K562 (cell line): ENCODE measurements around the gene ARHGAP28. TPM values are rescaled to one million over a fixed set of nuclear protein-coding genes. Genes with fewer than 3 reads are reported as not detected.

ENCODE experiments used
- ATAC-seq: fragments of 200-7000 bp; cut with Tn5 transposase; 3 replicates; pipeline ENCODE4 v1.9.1; 2020; ENCODE audit warnings: moderate library complexity
- BruUV-seq: library from RNA; stranded (reverse); fragments of 400-500 nt; replicated peaks from 2 replicates; lab custom pipeline; 2021; lab: Mats Ljungman, UMichigan
- CTCF ChIA-PET: fragments of 300-600 bp; formaldehyde crosslinking; extraction: SDS; loops from one replicate; lab custom pipeline; 2021; ENCODE audit warnings: low intra/inter-chr PET ratio; lab: Yijun Ruan, JAX
- POLR2A ChIA-PET: fragments of 300-600, 350-650 bp; sonication (Branson Sonifier 250); formaldehyde crosslinking; extraction: SDS; loops from one replicate; lab custom pipeline; 2021; ENCODE audit warnings: antibody characterized with exemption, inconsistent platforms; lab: Yijun Ruan, JAX
- DNase-seq, 4 experiments: peaks; one replicate each; pipeline versions ENCODE4 v3.0.0 to v3.0.0-alpha.2; 2011 to 2018; ENCODE audit warnings: low spot score in 3 of 4, mixed read lengths in 3 of 4; ENCODE audit errors: extremely low read depth in 1 of 4
- FAIRE-seq: peaks from 2 replicates; lab custom pipeline; 2011; peaks lifted over from hg19 to GRCh38; lab: Jason Lieb, UNC
- H2AFZ ChIP-seq: 2 replicates; pipeline ENCODE4 v1.6.0; 2011; ENCODE audit warnings: low read depth, low read length, control low read depth, inconsistent platforms
- H3K27ac ChIP-seq: fragments of 200-600 bp; 3 replicates; pipeline ENCODE4 v1.8.0; 2011; ENCODE audit warnings: low read depth, mild to moderate bottlenecking, control low read depth, inconsistent platforms, low read length, moderate library complexity, mixed read lengths; ENCODE audit errors: extremely low read depth
- H3K27me3 ChIP-seq, 2 experiments: fragments of 300-600 bp in 1 of 2; 2 replicates in 1 of 2; 3 replicates in 1 of 2; pipeline versions ENCODE4 v1.6.0 to v1.8.0; 2011; ENCODE audit warnings: inconsistent platforms in 2 of 2, low read length in 2 of 2, mild to moderate bottlenecking in 1 of 2, mixed read lengths in 1 of 2, moderate library complexity in 1 of 2; ENCODE audit not compliant: control insufficient read depth in 2 of 2, insufficient read depth in 2 of 2
- H3K36me3 ChIP-seq: fragments of 300-600 bp; 3 replicates; pipeline ENCODE4 v1.8.0; 2011; ENCODE audit warnings: mild to moderate bottlenecking, low read length, inconsistent platforms; ENCODE audit not compliant: control insufficient read depth, insufficient read depth
- H3K4me1 ChIP-seq, 2 experiments: fragments of 200-600 bp in 1 of 2; replicated peaks in 1 of 2; 2 replicates in 1 of 2; 3 replicates in 1 of 2; pipeline versions ENCODE4 v1.5.1 to v1.8.0; 2011; ENCODE audit warnings: inconsistent platforms in 2 of 2, low read length in 2 of 2, mild to moderate bottlenecking in 1 of 2, mixed read lengths in 1 of 2, moderate library complexity in 1 of 2; ENCODE audit not compliant: control insufficient read depth in 2 of 2, insufficient read depth in 2 of 2
- H3K4me2 ChIP-seq: 2 replicates; pipeline ENCODE4 v1.6.1; 2011; ENCODE audit warnings: low read length, control low read depth, inconsistent platforms, mixed read lengths; ENCODE audit not compliant: insufficient read depth
- H3K4me3 ChIP-seq: fragments of 200-600 bp; sonication (generic), shearing (Covaris generic); 2 replicates; pipeline ENCODE4 v1.5.1; 2016; ENCODE audit warnings: control low read depth, inconsistent platforms
- H3K79me2 ChIP-seq: fragments of 200-600 bp; 3 replicates; pipeline ENCODE4 v1.8.0; 2011; ENCODE audit warnings: low read length, inconsistent platforms; ENCODE audit not compliant: control insufficient read depth, insufficient read depth
- H3K9ac ChIP-seq, 2 experiments: 2 replicates each; pipeline versions ENCODE4 v1.6.0 to v1.6.1; 2011; ENCODE audit warnings: low read depth in 2 of 2, low read length in 2 of 2, control low read depth in 1 of 2, inconsistent platforms in 1 of 2, mild to moderate bottlenecking in 1 of 2, mixed read lengths in 1 of 2; ENCODE audit not compliant: insufficient read depth in 1 of 2
- H3K9me1 ChIP-seq: one replicate; pipeline ENCODE4 v1.6.0; 2011; ENCODE audit warnings: inconsistent platforms, mild to moderate bottlenecking, low read length, moderate library complexity; ENCODE audit not compliant: control insufficient read depth, insufficient read depth
- H3K9me3 ChIP-seq: replicated peaks from 2 replicates; pipeline ENCODE4 v1.5.1; 2011; ENCODE audit warnings: low read depth, low read length, inconsistent platforms; ENCODE audit not compliant: control insufficient read depth, insufficient read depth
- H4K20me1 ChIP-seq: replicated peaks from 2 replicates; pipeline ENCODE4 v1.6.1; 2011; ENCODE audit warnings: low read length, inconsistent platforms, mixed read lengths; ENCODE audit not compliant: control insufficient read depth, insufficient read depth
- PRPF4 ChIP-seq: fragments of 200-400 bp; formaldehyde crosslinking; IDR thresholded peaks from one replicate; pipeline ENCODE4 v1.6.1; 2017; ENCODE audit warnings: low read length, low read depth, mild to moderate bottlenecking; ENCODE audit not compliant: insufficient read depth, poor library complexity, severe bottlenecking
- XRCC3 ChIP-seq: fragments of 450-650 bp; IDR thresholded peaks from 2 replicates; pipeline ENCODE4 v1.6.1; 2017; ENCODE audit warnings: mild to moderate bottlenecking, moderate library complexity
- WGBS: fragments of 100-300 bp; shearing (Covaris generic); methylation state at CpG from one replicate; pipeline ENCODE4 v1.1.6; 2016; ENCODE audit warnings: low coverage, mixed read lengths; ENCODE audit not compliant: insufficient coverage; ENCODE audit errors: missing lambda C conversion rate; 5-methylcytosine and 5-hydroxymethylcytosine counted together
- in situ Hi-C: fragments of 300-500 bp; cut with MboI; formaldehyde crosslinking; loops from 4 replicates; pipeline ENCODE4 v1.15.0; 2018; ENCODE audit warnings: inconsistent platforms, mixed read lengths
- intact Hi-C: fragments of 100-400 bp; cut with micrococcal nuclease; formaldehyde crosslinking; loops from 2 replicates; pipeline ENCODE4 v1.14.2; 2022
- polyA plus RNA-seq, 8 experiments: library from polyadenylated mRNA; depleted of rRNA in 4 of 8; stranded (reverse) in 5 of 8; unstranded in 3 of 8; fragments of >200 nt; fragmentation: Nextera tagmentation in 2 of 8; fragmentation: Illumina TruSeq in 1 of 8; extraction: Ambion mirVana in 2 of 8; extraction: Trizol in 1 of 8; gene quantifications; 2 replicates each; pipeline versions ENCODE4 v1.2.1 to v1.2.3, GENCODE V29; 2011 to 2014; ENCODE audit warnings: inconsistent platforms in 1 of 8, missing spikeins in 1 of 8
- small RNA-seq: library from RNA; depleted of rRNA; stranded (forward); fragments of <200 nt; gene quantifications from one replicate; pipeline ENCODE3, GENCODE V24; 2014
- total RNA-seq, 7 experiments: library from RNA; depleted of rRNA in 6 of 7; stranded (reverse); fragments of >200 nt in 6 of 7; fragmentation: Illumina TruSeq in 2 of 7; extraction: Trizol in 2 of 7; gene quantifications; 2 replicates each; pipeline versions ENCODE4 v1.2.1 to v1.2.3, GENCODE V29; 2011 to 2021; ENCODE audit warnings: low replicate concordance in 1 of 7
- TF ChIP-seq, protein P1 (sequence below): fragments of 150-350 bp; IDR thresholded peaks from 2 replicates; pipeline ENCODE4 v1.6.1; 2014; ENCODE audit warnings: low read depth, mild to moderate bottlenecking, low read length, borderline replicate concordance

ARHGAP28 gene
- total and polyA plus RNA-seq, 9 of the 15 experiments (the other 6 are each of a cell fraction or from before 2014, with no cell fraction given) = 0.93 to 5.9 (median 5.0) TPM

DNA sequence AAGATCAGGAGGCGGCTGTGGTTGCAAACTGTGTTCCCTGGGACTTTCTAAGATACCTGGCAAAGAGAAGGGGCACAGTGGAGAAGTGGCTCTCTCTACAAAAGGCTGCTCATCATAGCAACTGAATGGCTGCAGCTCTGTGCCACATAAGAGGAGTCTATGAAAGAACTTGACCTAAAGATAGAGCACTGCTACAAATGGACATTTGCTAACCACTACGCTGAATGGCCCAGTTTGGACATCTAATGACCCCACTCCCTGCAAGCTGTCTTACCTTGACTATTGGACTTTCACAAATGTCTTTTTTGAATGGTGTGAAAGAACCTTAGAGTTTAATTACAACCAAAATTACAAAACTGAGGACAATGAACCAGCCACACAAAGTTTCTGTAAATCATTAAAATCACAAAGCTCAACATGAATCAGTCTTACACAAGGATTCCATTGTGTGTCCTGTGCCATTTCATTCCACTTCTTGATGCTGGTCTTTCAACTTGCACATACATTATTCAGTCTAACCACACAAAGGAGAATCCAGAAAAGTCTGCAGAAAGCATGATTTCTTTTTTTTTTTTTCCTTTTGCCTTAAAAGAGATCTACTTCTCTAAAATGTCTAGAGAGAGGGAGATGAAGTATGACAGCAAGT, 234.1 kb downstream of the ARHGAP28 start:
- Histone ChIP-seq H3K4me3 (no peak overlapping the region), H3K79me2 (no peaks in the 10 kb centered on the region), H4K20me1 (no peaks in the 10 kb centered on the region), H3K27me3 (peaks cover 16 to 23% of the 10 kb centered on the region in 2 experiments; a peak in 4 of 5 replicates), H3K9me3 (no peaks in the 10 kb centered on the region), H3K36me3 (no peaks in the 10 kb centered on the region), H3K4me2 (no peak overlapping the region), H3K9me1 (no peaks in the 10 kb centered on the region), H2AFZ (no peak overlapping the region), H3K27ac (no peak overlapping the region), H3K9ac (no peak overlapping the region), H3K4me1 (no peaks in the 10 kb centered on the region)
- DNase-seq = no peak
- ChIA-PET POLR2A (interaction anchor here (0.6 kb wide), 1 partner anchor 158 kb away, joined by 3 read pairs; no protein-coding TSS in a partner anchor), CTCF (no interaction called here)
- no peak for FAIRE-seq
- no peak for TF ChIP-seq XRCC3
- TF ChIP-seq PRPF4 = no peak
- TF ChIP-seq, protein P1, sequence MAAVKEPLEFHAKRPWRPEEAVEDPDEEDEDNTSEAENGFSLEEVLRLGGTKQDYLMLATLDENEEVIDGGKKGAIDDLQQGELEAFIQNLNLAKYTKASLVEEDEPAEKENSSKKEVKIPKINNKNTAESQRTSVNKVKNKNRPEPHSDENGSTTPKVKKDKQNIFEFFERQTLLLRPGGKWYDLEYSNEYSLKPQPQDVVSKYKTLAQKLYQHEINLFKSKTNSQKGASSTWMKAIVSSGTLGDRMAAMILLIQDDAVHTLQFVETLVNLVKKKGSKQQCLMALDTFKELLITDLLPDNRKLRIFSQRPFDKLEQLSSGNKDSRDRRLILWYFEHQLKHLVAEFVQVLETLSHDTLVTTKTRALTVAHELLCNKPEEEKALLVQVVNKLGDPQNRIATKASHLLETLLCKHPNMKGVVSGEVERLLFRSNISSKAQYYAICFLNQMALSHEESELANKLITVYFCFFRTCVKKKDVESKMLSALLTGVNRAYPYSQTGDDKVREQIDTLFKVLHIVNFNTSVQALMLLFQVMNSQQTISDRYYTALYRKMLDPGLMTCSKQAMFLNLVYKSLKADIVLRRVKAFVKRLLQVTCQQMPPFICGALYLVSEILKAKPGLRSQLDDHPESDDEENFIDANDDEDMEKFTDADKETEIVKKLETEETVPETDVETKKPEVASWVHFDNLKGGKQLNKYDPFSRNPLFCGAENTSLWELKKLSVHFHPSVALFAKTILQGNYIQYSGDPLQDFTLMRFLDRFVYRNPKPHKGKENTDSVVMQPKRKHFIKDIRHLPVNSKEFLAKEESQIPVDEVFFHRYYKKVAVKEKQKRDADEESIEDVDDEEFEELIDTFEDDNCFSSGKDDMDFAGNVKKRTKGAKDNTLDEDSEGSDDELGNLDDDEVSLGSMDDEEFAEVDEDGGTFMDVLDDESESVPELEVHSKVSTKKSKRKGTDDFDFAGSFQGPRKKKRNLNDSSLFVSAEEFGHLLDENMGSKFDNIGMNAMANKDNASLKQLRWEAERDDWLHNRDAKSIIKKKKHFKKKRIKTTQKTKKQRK = no peak
- WGBS = 0% methylated on average over 2 of the region's 2 CpGs
- intact Hi-C loops (no loop called here), in situ Hi-C loops (no loop called here)
- no TSS peak for BruUV-seq
- no peak for ATAC-seq

Small RNA genes lying within 50 kb of the gene (small RNA-seq; reads per million reads assigned to genes)
- not detected for gene RNU6-916P
